CD4-positive, alpha-beta T cell treated with Interleukin-10 for 1 hour (primary cell): Measurements from ENCODE around the gene PYGL.

ENCODE experiments used
- DNase-seq: peaks from one replicate; pipeline ENCODE4 v3.0.0-alpha.2; 2020

PYGL gene

GRCh38 chr14:50871228-50871627 lies 73.1 kb downstream of the PYGL start:
- no peak for DNase-seq

DNA sequence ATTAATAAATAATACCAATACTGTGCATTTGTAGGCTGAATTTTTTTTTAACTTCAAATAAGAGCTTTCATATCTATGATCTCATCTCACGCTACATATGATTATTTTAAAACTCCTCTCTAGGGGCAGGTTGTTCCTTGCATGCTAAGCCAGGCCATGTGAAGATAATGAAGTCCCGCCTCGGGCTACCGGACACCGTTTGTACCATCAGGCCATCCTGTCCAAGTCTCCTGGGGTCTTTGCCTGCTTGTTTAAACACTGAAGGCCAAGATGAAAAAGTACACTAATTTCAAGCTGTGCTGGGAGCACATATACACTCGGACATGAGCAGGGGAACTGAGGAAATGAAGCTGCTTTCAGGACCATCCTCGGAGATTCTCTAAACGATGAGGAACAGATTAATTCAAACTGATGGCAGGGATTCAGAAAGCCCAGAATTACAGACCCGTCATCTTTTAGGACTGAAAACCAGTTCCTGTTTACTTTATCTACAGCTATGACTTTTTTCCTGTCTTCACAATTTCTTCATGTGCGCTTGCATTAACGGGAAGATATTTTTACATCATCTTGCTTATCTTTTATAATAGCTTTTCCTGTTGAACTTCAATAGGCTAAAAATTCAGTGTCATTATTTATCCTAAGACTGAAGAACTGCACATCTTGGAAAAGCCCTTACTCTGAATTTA lies 78.7 kb downstream of the PYGL start:
- DNase-seq, result no peak

DNA sequence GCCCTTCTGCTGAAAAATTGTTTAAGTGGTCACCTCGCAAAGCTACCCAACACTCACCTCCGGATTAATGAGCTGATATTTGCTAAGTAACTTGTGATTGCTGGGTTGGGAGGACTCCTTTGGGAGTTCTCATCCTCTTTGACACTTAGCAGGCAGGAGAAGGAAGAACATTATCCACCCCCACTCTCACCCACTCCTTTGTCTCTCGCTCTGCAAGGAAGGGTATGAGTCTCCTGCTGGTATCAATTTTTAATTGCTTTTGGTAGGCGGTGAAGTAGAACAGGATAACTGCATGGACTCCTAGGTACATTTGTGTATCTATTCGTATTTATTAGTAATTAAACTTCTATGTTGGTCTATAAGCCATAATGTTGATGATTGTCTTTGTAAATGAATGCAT lies 79.3 kb downstream of the PYGL start:
- DNase-seq, result no peak

DNA sequence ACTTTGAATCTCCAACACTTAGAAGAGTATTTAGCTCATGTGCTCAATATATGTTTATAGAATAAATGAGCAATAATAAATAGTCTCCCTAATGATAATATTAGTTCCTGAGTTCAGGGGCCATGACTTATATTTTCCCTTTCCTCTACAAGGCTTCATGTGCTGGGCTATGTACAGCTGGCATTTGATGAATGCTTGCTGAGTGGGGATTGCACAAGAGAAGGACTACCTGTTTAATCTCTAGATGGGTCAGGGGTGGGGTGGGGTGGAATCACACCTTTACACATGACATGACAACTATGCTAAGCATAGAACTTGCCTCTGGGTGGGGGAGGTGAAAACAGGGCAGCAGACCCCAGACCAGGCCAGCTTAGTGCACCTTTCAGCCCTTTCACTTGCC lies 80.0 kb downstream of the PYGL start:
- no peak for DNase-seq

- DNase-seq, result no peak
Measured at GRCh38 chr14:50862036-50862570, 82.2 kb downstream of the PYGL start.

DNA sequence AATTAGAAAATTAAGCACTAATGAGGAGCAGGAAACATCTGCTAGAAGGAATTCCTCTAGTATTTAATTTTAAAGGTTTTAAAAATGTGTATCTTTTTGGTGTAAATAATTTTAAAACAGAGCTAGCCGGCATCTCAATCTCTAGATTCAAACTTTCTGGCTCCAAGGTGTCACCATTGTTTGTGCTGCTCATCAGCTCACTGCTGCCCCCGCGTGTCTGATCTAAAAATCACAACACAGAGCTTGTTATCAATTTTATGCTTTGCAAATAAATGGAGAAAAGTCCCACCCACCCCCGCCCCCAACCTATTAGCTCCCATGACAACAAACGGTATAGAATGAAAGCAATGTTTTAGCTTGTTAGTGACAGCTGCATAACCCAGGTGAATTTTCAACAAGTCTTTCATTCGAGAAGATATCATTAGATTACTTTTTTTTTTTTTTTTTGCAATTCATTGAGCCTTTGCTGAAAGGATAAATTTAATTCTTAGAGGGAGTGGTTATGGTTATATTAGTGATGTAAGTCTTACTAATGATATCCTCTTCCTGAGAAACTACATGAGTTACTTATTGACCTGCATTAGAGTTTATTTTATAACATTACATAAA lies 83.7 kb downstream of the PYGL start:
- DNase-seq, result peak; percentile 92

DNA sequence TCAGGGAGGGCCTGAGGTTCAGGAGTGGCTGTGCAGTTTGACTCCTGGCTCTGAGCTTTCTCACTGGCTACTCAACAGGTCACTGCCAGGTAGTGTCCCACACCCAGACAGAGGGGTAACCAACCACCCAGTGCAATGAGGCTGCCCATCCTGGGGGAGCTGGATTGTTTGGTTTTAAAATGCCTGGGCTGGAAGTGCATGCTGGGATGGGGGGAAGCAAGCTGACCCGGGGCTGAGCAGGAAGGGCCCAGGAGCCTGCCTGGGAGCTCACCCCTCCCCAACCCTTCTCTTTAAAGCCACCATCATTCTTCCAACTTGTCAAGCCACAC lies 85.0 kb downstream of the PYGL start:
- no peak for DNase-seq

- no peak for DNase-seq
Measured at GRCh38 chr14:50856660-50857059, 87.6 kb downstream of the PYGL start.

DNA sequence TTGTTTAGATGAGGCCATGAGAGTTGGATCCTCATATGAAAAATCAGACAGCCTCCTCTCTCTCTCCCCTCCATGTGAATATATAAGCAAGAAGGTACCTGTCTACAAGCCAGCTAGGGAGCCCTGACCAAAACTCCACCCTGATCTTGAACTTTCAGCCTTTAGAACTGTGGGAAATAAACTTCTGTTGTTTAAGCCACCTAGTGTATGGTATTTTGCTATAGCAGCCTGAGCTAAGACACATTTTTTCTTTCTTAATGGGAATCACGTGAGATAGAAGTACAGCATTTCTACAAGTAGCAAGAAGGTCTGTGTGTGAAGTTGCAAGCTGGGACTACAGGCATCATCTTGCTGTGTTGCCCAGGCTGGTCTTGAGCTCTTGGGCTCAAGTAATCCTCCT lies 88.7 kb downstream of the PYGL start:
- DNase-seq, result no peak
